GM12878 (cell line): ENCODE measurements around the gene BAZ2A. TPM values are rescaled to one million over a fixed set of nuclear protein-coding genes. Genes with fewer than 3 reads are reported as not detected.
A peak's percentile ranks its signal among the peaks of the same experiment; 100 is the strongest.

Experiments used
- ATAC-seq: fragments of 200-7000 bp; cut with Tn5 transposase; 3 replicates; pipeline ENCODE4 v1.9.1; 2020; ENCODE audit warnings: mild to moderate bottlenecking, moderate library complexity
- BruUV-seq: library from RNA; stranded (reverse); fragments of 400-500 nt; replicated peaks from 2 replicates; lab custom pipeline; 2021; lab: Mats Ljungman, UMichigan
- CTCF ChIA-PET: fragments of 300-600 bp; sonication (Branson Sonifier 250); formaldehyde crosslinking; extraction: SDS; loops from one replicate; lab custom pipeline; 2021; ENCODE audit warnings: inconsistent platforms; lab: Yijun Ruan, JAX
- POLR2A ChIA-PET: fragments of 350-600 bp; formaldehyde crosslinking; extraction: SDS; loops from one replicate; lab custom pipeline; 2021; ENCODE audit warnings: inconsistent platforms; lab: Charles Lee
- RAD21 ChIA-PET: fragments of 300-600 bp; sonication (Branson Sonifier 250); formaldehyde crosslinking; loops from one replicate; lab custom pipeline; 2023; ENCODE audit warnings: antibody characterized with exemption; ENCODE audit not compliant: unreplicated experiment; lab: Charles Lee
- SMC1A ChIA-PET: fragments of 300-600 bp; sonication (Branson Sonifier 250); formaldehyde crosslinking; loops from one replicate; lab custom pipeline; 2023; ENCODE audit not compliant: unreplicated experiment, uncharacterized antibody; lab: Charles Lee
- DNase-seq: peaks from one replicate; pipeline ENCODE4 v3.0.0-alpha.2; 2011; ENCODE audit warnings: low read depth, low spot score
- FAIRE-seq: peaks from 3 replicates; lab custom pipeline; 2011; peaks lifted over from hg19 to GRCh38; lab: Jason Lieb, UNC
- H2AFZ ChIP-seq: 2 replicates; pipeline ENCODE4 v1.6.0; 2011; ENCODE audit warnings: low read depth, low read length, control low read depth; ENCODE audit not compliant: control insufficient read depth
- H3K27ac ChIP-seq: 2 replicates; pipeline ENCODE4 v1.5.1; 2011; ENCODE audit warnings: control low read depth; ENCODE audit not compliant: control insufficient read depth, insufficient read depth
- H3K27me3 ChIP-seq, 2 experiments: replicated peaks in 1 of 2; 2 replicates each; pipeline versions ENCODE4 v1.6.0 to v1.6.1; 2011; ENCODE audit warnings: low read length in 1 of 2; ENCODE audit not compliant: control insufficient read depth in 2 of 2, insufficient read depth in 2 of 2
- H3K36me3 ChIP-seq, 2 experiments: 2 replicates each; pipeline ENCODE4 v1.5.1; 2011; ENCODE audit warnings: low read length in 1 of 2; ENCODE audit not compliant: control insufficient read depth in 2 of 2, insufficient read depth in 2 of 2
- H3K4me1 ChIP-seq: 2 replicates; pipeline ENCODE4 v1.6.1; 2011; ENCODE audit warnings: mild to moderate bottlenecking, low read length, moderate library complexity, mixed read lengths; ENCODE audit not compliant: control insufficient read depth, insufficient read depth
- H3K4me2 ChIP-seq: 2 replicates; pipeline ENCODE4 v1.6.0; 2011; ENCODE audit warnings: control low read depth; ENCODE audit not compliant: control insufficient read depth, insufficient read depth
- H3K4me3 ChIP-seq: fragments of 200-600 bp; sonication (generic); 2 replicates; pipeline ENCODE4 v1.5.1; 2016
- H3K79me2 ChIP-seq: 2 replicates; pipeline ENCODE4 v1.6.0; 2011; ENCODE audit warnings: low read length; ENCODE audit not compliant: control insufficient read depth, insufficient read depth
- H3K9ac ChIP-seq: 2 replicates; pipeline ENCODE4 v1.8.0; 2011; ENCODE audit warnings: low read length, control low read depth, mixed read lengths; ENCODE audit not compliant: control insufficient read depth, insufficient read depth
- H3K9me3 ChIP-seq: replicated peaks from 3 replicates; pipeline ENCODE4 v1.5.1; 2011; ENCODE audit warnings: mild to moderate bottlenecking, low read length; ENCODE audit not compliant: control insufficient read depth, insufficient read depth
- H4K20me1 ChIP-seq: 2 replicates; pipeline ENCODE4 v1.6.0; 2011; ENCODE audit not compliant: control insufficient read depth, insufficient read depth
- HCFC1 ChIP-seq: fragments of 150-350 bp; IDR thresholded peaks from 2 replicates; pipeline ENCODE4 v1.6.1; 2014; ENCODE audit warnings: low read length
- MLLT1 ChIP-seq: fragments of 450-650 bp; IDR thresholded peaks from 2 replicates; pipeline ENCODE4 v1.6.1; 2016; ENCODE audit warnings: mild to moderate bottlenecking
- WGBS: methylation state at CpG from one replicate; pipeline ENCODE4 v1.1.6; 2016; ENCODE audit warnings: low lambda C conversion rate; ENCODE audit not compliant: insufficient replicate concordance, insufficient coverage; ENCODE audit errors: missing lambda C conversion rate; 5-methylcytosine and 5-hydroxymethylcytosine counted together
- in situ Hi-C: fragments of 300-500 bp; cut with MboI; formaldehyde crosslinking; loops from 9 replicates; pipeline ENCODE4 v1.14.3; 2018; ENCODE audit warnings: mixed read lengths
- intact Hi-C: fragments of 100-400 bp; cut with micrococcal nuclease; formaldehyde crosslinking; loops from one replicate; pipeline ENCODE4 v1.14.2; 2022; ENCODE audit not compliant: unreplicated experiment
- polyA plus RNA-seq, 11 experiments: library from polyadenylated mRNA; depleted of rRNA in 4 of 11; unstranded in 6 of 11; stranded (reverse) in 5 of 11; fragments of >200 nt; fragmentation: Nextera tagmentation in 4 of 11; fragmentation: Illumina TruSeq in 1 of 11; extraction: Ambion mirVana in 4 of 11; extraction: Trizol in 1 of 11; gene quantifications; 1 replicate in 1 of 11; 2 replicates in 10 of 11; pipeline versions ENCODE4 v1.2.1 to v1.2.3, GENCODE V29; 2011 to 2016; ENCODE audit warnings: inconsistent platforms in 2 of 11, missing spikeins in 2 of 11, low read depth in 1 of 11
- total RNA-seq, 4 experiments: library from RNA; depleted of rRNA in 3 of 4; stranded (reverse); fragments of >200 nt in 3 of 4; fragmentation: Illumina TruSeq in 1 of 4; extraction: Trizol in 1 of 4; gene quantifications; 2 replicates each; pipeline versions ENCODE4 v1.2.1 to v1.2.3, GENCODE V29; 2013 to 2021

BAZ2A gene
- total and polyA plus RNA-seq, 10 of the 15 experiments (the other 5 are each of a cell fraction or from before 2014, with no cell fraction given) = 4.8 to 90.2 (median 29.9) TPM

DNA sequence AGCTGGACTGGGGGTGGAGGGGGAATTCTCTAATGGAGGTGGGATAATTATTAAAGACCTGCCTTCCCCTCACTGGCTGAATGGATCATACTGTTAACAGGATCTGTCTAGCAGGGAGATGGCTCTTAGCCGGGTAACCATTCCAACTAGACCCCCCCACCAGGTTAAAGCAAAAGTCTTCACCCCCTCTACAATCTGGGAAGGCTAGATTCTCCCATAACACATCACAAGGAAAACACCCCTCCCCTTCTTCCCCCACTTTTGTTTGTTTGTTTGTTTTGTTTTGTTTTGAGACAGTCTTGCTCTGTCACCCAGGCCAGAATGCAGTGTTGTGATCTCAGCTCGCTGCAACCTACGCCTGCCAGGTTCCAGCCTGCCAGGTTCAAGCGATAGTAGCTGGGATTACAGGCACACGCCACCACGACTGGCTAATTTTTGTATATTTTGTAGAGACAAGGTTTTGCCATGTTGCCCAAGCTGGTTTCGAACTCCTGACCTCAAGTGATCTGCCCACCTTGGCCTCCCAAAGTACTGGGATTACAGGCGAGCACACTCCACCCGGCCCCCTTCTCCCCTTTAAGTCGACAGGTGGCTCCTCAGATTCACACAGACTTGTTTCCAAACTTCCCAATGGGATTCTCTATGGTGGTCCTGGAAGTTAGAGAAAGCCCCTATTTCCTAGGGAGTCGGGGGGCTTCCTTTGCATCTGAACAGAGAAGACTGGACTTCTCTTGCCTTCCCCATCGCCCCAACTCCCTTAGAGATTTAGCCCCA is 3.5 kb upstream of the BAZ2A start:
- ChIA-PET RAD21 (interaction anchor here (1.1 to 10.0 kb wide), 7 partner anchors 11 to 505 kb away, joined by 3 to 176 read pairs (median 6); partner anchors contain the start of genes ESYT1, NACA, PTGES3 and STAT2), POLR2A (interaction anchor here (0.6 to 6.9 kb wide), 8 partner anchors 9 to 92 kb away, joined by 3 to 155 read pairs (median 32); partner anchors contain the start of genes ATP5F1B, NACA and PTGES3), CTCF (interaction anchor here (0.6 to 6.1 kb wide), 14 partner anchors 9 to 444 kb away, joined by 3 to 73 read pairs (median 4); no protein-coding TSS in a partner anchor), SMC1A (interaction anchor here (0.8 to 6.1 kb wide), 8 partner anchors 10 to 411 kb away, joined by 3 to 68 read pairs (median 4); partner anchors contain the start of genes ATP5F1B, PTGES3 and RNF41)
- peaks cover 34% of the 10 kb centered on the region for H3K4me1 ChIP-seq
- peak overlapping the region; percentile 87 for H3K27ac ChIP-seq
- H3K79me2 ChIP-seq = peaks cover 71% of the 10 kb centered on the region
- no peaks in the 10 kb centered on the region for H3K9me3 ChIP-seq
- TF ChIP-seq HCFC1 = no peak
- TF ChIP-seq MLLT1 = peak; percentile 98
- no peak overlapping the region for H2AFZ ChIP-seq
- in situ Hi-C loops (loop anchor here (10.0 kb wide), 1 partner anchor 451 kb away; the partner anchor contains the start of gene NAB2), intact Hi-C loops (no loop called here)
- ATAC-seq (no peak), FAIRE-seq (no peak), DNase-seq (no peak)
- H4K20me1 ChIP-seq = no peaks in the 10 kb centered on the region
- H3K4me3 ChIP-seq = peak overlapping the region; percentile 91
- H3K27me3 ChIP-seq = no peaks in the 10 kb centered on the region
- WGBS = 57% methylated on average over 10 of the region's 12 CpGs
- H3K9ac ChIP-seq = peak overlapping the region; percentile 92
- peaks cover 3 to 6% of the 10 kb centered on the region in 2 experiments; a peak in 1 of 4 replicates for H3K36me3 ChIP-seq
- BruUV-seq = no TSS peak
- peak overlapping the region; percentile 95 for H3K4me2 ChIP-seq
